GM12878 (cell line): Measurements from ENCODE around the gene FBXO4. TPM values are rescaled to one million over a fixed set of nuclear protein-coding genes. Genes with fewer than 3 reads are reported as not detected.

Experiments
- ATAC-seq: fragments of 200-7000 bp; cut with Tn5 transposase; 3 replicates; pipeline ENCODE4 v1.9.1; 2020; ENCODE audit warnings: mild to moderate bottlenecking, moderate library complexity
- BruUV-seq: library from RNA; stranded (reverse); fragments of 400-500 nt; replicated peaks from 2 replicates; lab custom pipeline; 2021; lab: Mats Ljungman, UMichigan
- CTCF ChIA-PET: fragments of 300-600 bp; sonication (Branson Sonifier 250); formaldehyde crosslinking; extraction: SDS; loops from one replicate; lab custom pipeline; 2021; ENCODE audit warnings: inconsistent platforms; lab: Yijun Ruan, JAX
- POLR2A ChIA-PET: fragments of 350-600 bp; formaldehyde crosslinking; extraction: SDS; loops from one replicate; lab custom pipeline; 2021; ENCODE audit warnings: inconsistent platforms; lab: Charles Lee
- RAD21 ChIA-PET: fragments of 300-600 bp; sonication (Branson Sonifier 250); formaldehyde crosslinking; loops from one replicate; lab custom pipeline; 2023; ENCODE audit warnings: antibody characterized with exemption; ENCODE audit not compliant: unreplicated experiment; lab: Charles Lee
- SMC1A ChIA-PET: fragments of 300-600 bp; sonication (Branson Sonifier 250); formaldehyde crosslinking; loops from one replicate; lab custom pipeline; 2023; ENCODE audit not compliant: unreplicated experiment, uncharacterized antibody; lab: Charles Lee
- DNase-seq: peaks from one replicate; pipeline ENCODE4 v3.0.0-alpha.2; 2011; ENCODE audit warnings: low read depth, low spot score
- FAIRE-seq: peaks from 3 replicates; lab custom pipeline; 2011; peaks lifted over from hg19 to GRCh38; lab: Jason Lieb, UNC
- H2AFZ ChIP-seq: 2 replicates; pipeline ENCODE4 v1.6.0; 2011; ENCODE audit warnings: low read depth, low read length, control low read depth; ENCODE audit not compliant: control insufficient read depth
- H3K27ac ChIP-seq: 2 replicates; pipeline ENCODE4 v1.5.1; 2011; ENCODE audit warnings: control low read depth; ENCODE audit not compliant: control insufficient read depth, insufficient read depth
- H3K27me3 ChIP-seq, 2 experiments: replicated peaks in 1 of 2; 2 replicates each; pipeline versions ENCODE4 v1.6.0 to v1.6.1; 2011; ENCODE audit warnings: low read length in 1 of 2; ENCODE audit not compliant: control insufficient read depth in 2 of 2, insufficient read depth in 2 of 2
- H3K36me3 ChIP-seq, 2 experiments: 2 replicates each; pipeline ENCODE4 v1.5.1; 2011; ENCODE audit warnings: low read length in 1 of 2; ENCODE audit not compliant: control insufficient read depth in 2 of 2, insufficient read depth in 2 of 2
- H3K4me1 ChIP-seq: 2 replicates; pipeline ENCODE4 v1.6.1; 2011; ENCODE audit warnings: mild to moderate bottlenecking, low read length, moderate library complexity, mixed read lengths; ENCODE audit not compliant: control insufficient read depth, insufficient read depth
- H3K4me2 ChIP-seq: 2 replicates; pipeline ENCODE4 v1.6.0; 2011; ENCODE audit warnings: control low read depth; ENCODE audit not compliant: control insufficient read depth, insufficient read depth
- H3K4me3 ChIP-seq: fragments of 200-600 bp; sonication (generic); 2 replicates; pipeline ENCODE4 v1.5.1; 2016
- H3K79me2 ChIP-seq: 2 replicates; pipeline ENCODE4 v1.6.0; 2011; ENCODE audit warnings: low read length; ENCODE audit not compliant: control insufficient read depth, insufficient read depth
- H3K9ac ChIP-seq: 2 replicates; pipeline ENCODE4 v1.8.0; 2011; ENCODE audit warnings: low read length, control low read depth, mixed read lengths; ENCODE audit not compliant: control insufficient read depth, insufficient read depth
- H3K9me3 ChIP-seq: replicated peaks from 3 replicates; pipeline ENCODE4 v1.5.1; 2011; ENCODE audit warnings: mild to moderate bottlenecking, low read length; ENCODE audit not compliant: control insufficient read depth, insufficient read depth
- H4K20me1 ChIP-seq: 2 replicates; pipeline ENCODE4 v1.6.0; 2011; ENCODE audit not compliant: control insufficient read depth, insufficient read depth
- ATF7 ChIP-seq: fragments of 450-650 bp; IDR thresholded peaks from 2 replicates; pipeline ENCODE4 v1.6.1; 2016; ENCODE audit warnings: low read depth, mild to moderate bottlenecking
- BHLHE40 ChIP-seq, 2 experiments: fragments of 450-650 bp in 1 of 2; IDR thresholded peaks; 2 replicates each; pipeline ENCODE4 v1.6.1; 2011 to 2017; ENCODE audit warnings: low read depth in 2 of 2, borderline replicate concordance in 1 of 2, improper control_type of control experiment in 1 of 2, low read length in 1 of 2, mild to moderate bottlenecking in 1 of 2
- CHD1 ChIP-seq: IDR thresholded peaks from 2 replicates; pipeline ENCODE4 v1.6.1; 2012; ENCODE audit warnings: low read depth, low read length, improper control_type of control experiment
- EED ChIP-seq: sonication (generic); IDR thresholded peaks from 2 replicates; pipeline ENCODE4 v1.6.1; 2016; ENCODE audit warnings: antibody characterized with exemption, low read depth
- EGR1 ChIP-seq, 2 experiments: IDR thresholded peaks; 1 replicate in 1 of 2; 2 replicates in 1 of 2; pipeline ENCODE4 v1.6.1; 2011 to 2012; ENCODE audit warnings: low read depth in 2 of 2, low read length in 2 of 2, borderline replicate concordance in 1 of 2, mild to moderate bottlenecking in 1 of 2, moderate library complexity in 1 of 2
- ESRRA ChIP-seq: IDR thresholded peaks from 2 replicates; pipeline ENCODE4 v1.6.1; 2012; ENCODE audit warnings: mild to moderate bottlenecking, low read length, improper control_type of control experiment
- ETV6 ChIP-seq, 2 experiments: fragments of 450-650 bp in 1 of 2; IDR thresholded peaks in 1 of 2; conservative IDR thresholded peaks in 1 of 2; 2 replicates each; pipeline ENCODE4 v1.6.1; 2014; ENCODE audit warnings: antibody characterized with exemption in 1 of 2, borderline replicate concordance in 1 of 2, low read depth in 1 of 2, mild to moderate bottlenecking in 1 of 2, moderate library complexity in 1 of 2
- NBN ChIP-seq: fragments of 450-650 bp; IDR thresholded peaks from 2 replicates; pipeline ENCODE4 v1.6.1; 2016
- SIN3A ChIP-seq: IDR thresholded peaks from 2 replicates; pipeline ENCODE4 v1.6.1; 2012; ENCODE audit warnings: low read depth, low read length, improper control_type of control experiment
- SMARCA5 ChIP-seq: fragments of 450-650 bp; IDR thresholded peaks from 2 replicates; pipeline ENCODE4 v1.6.1; 2017; ENCODE audit warnings: mild to moderate bottlenecking
- SP1 ChIP-seq: IDR thresholded peaks from one replicate; pipeline ENCODE4 v1.6.1; 2011; ENCODE audit warnings: low read depth, low read length
- ZZZ3 ChIP-seq: IDR thresholded peaks from 2 replicates; pipeline ENCODE4 v1.6.1; 2011; ENCODE audit warnings: low read depth; ENCODE audit not compliant: control insufficient read depth, insufficient read length
- in situ Hi-C: fragments of 300-500 bp; cut with MboI; formaldehyde crosslinking; loops from 9 replicates; pipeline ENCODE4 v1.14.3; 2018; ENCODE audit warnings: mixed read lengths
- intact Hi-C: fragments of 100-400 bp; cut with micrococcal nuclease; formaldehyde crosslinking; loops from one replicate; pipeline ENCODE4 v1.14.2; 2022; ENCODE audit not compliant: unreplicated experiment
- polyA plus RNA-seq, 11 experiments: library from polyadenylated mRNA; depleted of rRNA in 4 of 11; unstranded in 6 of 11; stranded (reverse) in 5 of 11; fragments of >200 nt; fragmentation: Nextera tagmentation in 4 of 11; fragmentation: Illumina TruSeq in 1 of 11; extraction: Ambion mirVana in 4 of 11; extraction: Trizol in 1 of 11; gene quantifications; 1 replicate in 1 of 11; 2 replicates in 10 of 11; pipeline versions ENCODE4 v1.2.1 to v1.2.3, GENCODE V29; 2011 to 2016; ENCODE audit warnings: inconsistent platforms in 2 of 11, missing spikeins in 2 of 11, low read depth in 1 of 11
- total RNA-seq, 4 experiments: library from RNA; depleted of rRNA in 3 of 4; stranded (reverse); fragments of >200 nt in 3 of 4; fragmentation: Illumina TruSeq in 1 of 4; extraction: Trizol in 1 of 4; gene quantifications; 2 replicates each; pipeline versions ENCODE4 v1.2.1 to v1.2.3, GENCODE V29; 2013 to 2021
- TF ChIP-seq, protein P1 (sequence below): IDR thresholded peaks from 2 replicates; pipeline ENCODE4 v1.6.1; 2011; ENCODE audit warnings: mild to moderate bottlenecking, low read depth, low read length, moderate library complexity; ENCODE audit not compliant: insufficient replicate concordance

The FBXO4 gene
- total and polyA plus RNA-seq, 10 of the 15 experiments (the other 5 are each of a cell fraction or from before 2014, with no cell fraction given) = 7.2 to 30.5 (median 19.6) TPM

DNA sequence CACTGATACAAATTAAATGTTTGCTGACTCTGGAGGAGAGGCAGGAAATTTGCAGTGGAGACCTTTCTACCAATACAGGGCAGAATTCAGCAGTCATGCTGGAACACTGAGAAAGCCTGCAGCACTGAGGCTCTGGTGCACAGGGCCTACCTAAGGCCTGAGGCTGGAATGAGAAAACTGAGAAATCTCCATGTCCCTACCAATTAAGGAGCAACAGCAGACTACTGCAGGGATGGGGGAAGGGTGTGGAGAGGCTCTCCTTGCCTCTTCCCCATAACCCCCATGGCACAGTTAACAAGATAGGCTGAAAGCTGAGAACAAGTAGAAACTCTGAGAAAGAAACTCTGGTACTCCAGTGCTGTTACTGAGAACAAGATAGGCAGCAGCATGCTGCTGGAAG lies 10.5 kb downstream of the FBXO4 start:
- ATAC-seq = no peak
- CTCF ChIA-PET = no interaction called here
- in situ Hi-C loops = no loop called here
- H3K9me3 ChIP-seq = no peaks in the 10 kb centered on the region
- no peak overlapping the region for H2AFZ ChIP-seq
- no peak overlapping the region for H3K9ac ChIP-seq
- SMC1A ChIA-PET = interaction anchor here (1.1 kb wide), 1 partner anchor 8 kb away, joined by 3 read pairs; no protein-coding TSS in a partner anchor
- no peak for FAIRE-seq
- no peak for TF ChIP-seq NBN
- TF ChIP-seq, protein P1, sequence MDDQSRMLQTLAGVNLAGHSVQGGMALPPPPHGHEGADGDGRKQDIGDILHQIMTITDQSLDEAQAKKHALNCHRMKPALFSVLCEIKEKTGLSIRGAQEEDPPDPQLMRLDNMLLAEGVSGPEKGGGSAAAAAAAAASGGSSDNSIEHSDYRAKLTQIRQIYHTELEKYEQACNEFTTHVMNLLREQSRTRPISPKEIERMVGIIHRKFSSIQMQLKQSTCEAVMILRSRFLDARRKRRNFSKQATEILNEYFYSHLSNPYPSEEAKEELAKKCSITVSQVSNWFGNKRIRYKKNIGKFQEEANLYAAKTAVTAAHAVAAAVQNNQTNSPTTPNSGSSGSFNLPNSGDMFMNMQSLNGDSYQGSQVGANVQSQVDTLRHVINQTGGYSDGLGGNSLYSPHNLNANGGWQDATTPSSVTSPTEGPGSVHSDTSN = no peak
- TF ChIP-seq ATF7 = no peak
- no peak for TF ChIP-seq SIN3A
- TF ChIP-seq ETV6 (conservative IDR thresholded peaks at IDR 0.05 in 1 of 2, IDR thresholded peaks at IDR 0.05 in 1 of 2; ENCODE audit: borderline replicate concordance in 1 of 2, low read depth in 1 of 2) = no peak
- no peak for TF ChIP-seq ZZZ3
- no peak for TF ChIP-seq EED
- no peak for TF ChIP-seq SMARCA5
- TF ChIP-seq EGR1 (IDR thresholded peaks at IDR 0.05; ENCODE audit: borderline replicate concordance in 1 of 2, low read depth in 2 of 2, low read length in 2 of 2) = no peak
- no peak for TF ChIP-seq ESRRA
- no peak for TF ChIP-seq CHD1
- TF ChIP-seq SP1 = no peak
- TF ChIP-seq BHLHE40 (IDR thresholded peaks at IDR 0.05; ENCODE audit: borderline replicate concordance in 1 of 2, low read depth in 2 of 2, low read length in 1 of 2) = no peak
- TF ChIP-seq, all 136 proteins: peak for 0
- Histone ChIP-seq H3K4me1 (no peaks in the 10 kb centered on the region), H3K4me2 (no peak overlapping the region), H3K36me3 (no peaks in the 10 kb centered on the region; a peak in 1 of 4 replicates), H3K27me3 (no peaks in the 10 kb centered on the region), H3K27ac (no peak overlapping the region), H3K4me3 (no peak overlapping the region), H3K79me2 (no peaks in the 10 kb centered on the region), H4K20me1 (no peaks in the 10 kb centered on the region)
- ChIA-PET POLR2A (no interaction called here), RAD21 (interaction anchor here (1.5 kb wide), 1 partner anchor 121 kb away, joined by 4 read pairs; no protein-coding TSS in a partner anchor)
- intact Hi-C loops = no loop called here
- no peak for DNase-seq
- BruUV-seq = no TSS peak
